ENCODE results near the gene CDA.
"Not testable (repeated sequence)": the region's sequence is repeated elsewhere in the genome, so short reads cannot be mapped to it uniquely, and the experiment has no call there.

Gene CDA

DNA sequence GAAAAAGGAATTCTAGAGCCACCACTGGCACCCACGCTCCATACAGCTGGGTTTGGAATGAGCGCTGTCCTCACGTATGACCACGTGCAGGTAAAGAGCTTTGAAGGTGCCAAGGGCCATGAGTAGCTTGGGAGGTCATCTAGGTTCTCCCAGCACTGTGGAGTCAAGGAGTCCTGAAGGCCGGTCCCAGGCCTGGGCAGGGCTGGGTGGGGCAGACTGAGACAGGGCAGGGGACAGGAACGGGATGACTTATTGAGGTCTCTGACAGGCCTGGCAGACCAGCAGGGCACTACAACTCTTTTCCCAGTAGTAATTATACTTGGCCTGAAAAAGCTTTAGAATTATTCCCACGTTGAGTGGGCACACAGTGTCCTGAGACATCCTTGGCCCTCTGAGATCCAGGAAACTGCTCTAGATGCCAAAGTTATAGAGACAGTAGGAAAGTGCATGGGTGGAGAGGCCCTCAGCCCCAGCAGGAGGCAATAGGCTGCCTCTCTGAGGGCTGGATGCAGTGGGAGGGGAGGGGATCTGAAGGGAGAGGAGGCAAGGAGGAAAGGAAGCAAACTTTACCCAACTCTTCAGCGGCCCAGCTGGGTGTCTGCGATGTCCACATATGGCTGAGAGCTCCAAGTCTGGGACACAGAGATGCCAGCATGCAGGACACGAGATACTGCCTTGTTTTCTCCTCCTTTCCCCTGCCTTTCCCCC lies 1.8 kb upstream of the CDA start:
- DNase-seq (ENCODE audit: low spot score): no peak

DNA sequence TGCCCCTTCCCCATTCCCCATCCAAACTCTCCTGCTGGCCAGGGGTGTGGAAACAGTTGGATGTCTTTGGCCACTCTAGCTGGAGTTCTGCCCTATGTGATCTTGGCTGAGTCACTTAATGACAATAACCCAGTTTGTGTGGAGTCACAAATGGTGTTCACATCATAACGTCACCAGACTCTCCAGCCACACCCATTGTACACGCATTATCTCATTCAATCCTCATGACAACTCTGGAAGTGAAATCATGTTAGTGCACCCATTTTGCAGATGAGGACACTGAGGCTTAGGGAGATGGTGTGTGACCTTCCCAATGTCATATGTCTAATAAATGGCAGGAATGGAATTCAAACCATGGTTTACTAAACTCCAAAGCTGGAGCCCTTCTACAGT lies 1.2 kb upstream of the CDA start:
- DNase-seq (ENCODE audit: low spot score): no peak

DNA sequence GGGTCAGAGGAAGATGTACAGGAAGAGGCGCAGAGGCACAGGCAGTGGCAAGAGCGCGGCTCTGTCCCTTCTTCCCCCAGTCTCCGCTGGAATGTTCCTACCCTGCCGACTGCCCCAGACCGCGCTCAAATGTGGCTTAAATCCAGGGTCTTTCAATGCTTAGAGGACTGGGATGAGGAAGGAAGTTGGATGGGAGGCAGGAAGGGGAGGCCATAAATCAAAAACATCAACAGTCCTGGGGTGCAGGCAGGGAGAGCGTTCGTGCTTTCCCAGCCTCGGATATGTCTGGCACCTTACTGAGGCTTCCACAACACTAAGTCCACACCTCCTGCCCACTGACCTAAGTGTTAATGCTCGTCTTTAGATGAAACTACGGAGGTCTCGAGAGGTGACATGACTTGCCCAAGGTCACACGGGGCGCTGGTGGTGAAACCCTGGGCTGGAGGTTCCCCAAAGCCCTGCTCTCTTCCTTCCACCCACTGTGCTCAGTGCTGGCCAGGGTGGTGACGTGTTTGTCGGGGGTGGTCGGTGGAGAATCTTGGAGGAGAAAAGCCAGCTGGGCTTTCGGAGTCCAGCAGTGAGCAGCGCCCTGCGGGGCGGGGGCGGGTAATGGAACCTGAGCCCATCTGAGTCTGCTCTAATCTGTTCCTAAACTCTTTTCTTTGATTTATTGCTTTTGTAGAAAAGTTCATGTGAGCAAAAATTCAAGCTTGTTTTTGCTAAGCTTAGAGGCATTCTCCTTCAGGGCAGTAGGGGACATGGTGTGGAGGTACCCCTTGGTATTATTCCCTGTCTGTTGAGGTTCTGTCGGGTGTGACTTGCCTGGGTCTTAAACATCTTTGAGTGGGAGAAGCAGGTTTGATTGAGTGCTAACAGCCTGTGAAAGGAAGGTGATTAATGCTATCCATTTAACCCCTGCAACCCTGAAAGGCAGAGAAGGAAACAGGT lies 708 bp downstream of the CDA start:
- DNase-seq (ENCODE audit: low spot score): no peak

DNA sequence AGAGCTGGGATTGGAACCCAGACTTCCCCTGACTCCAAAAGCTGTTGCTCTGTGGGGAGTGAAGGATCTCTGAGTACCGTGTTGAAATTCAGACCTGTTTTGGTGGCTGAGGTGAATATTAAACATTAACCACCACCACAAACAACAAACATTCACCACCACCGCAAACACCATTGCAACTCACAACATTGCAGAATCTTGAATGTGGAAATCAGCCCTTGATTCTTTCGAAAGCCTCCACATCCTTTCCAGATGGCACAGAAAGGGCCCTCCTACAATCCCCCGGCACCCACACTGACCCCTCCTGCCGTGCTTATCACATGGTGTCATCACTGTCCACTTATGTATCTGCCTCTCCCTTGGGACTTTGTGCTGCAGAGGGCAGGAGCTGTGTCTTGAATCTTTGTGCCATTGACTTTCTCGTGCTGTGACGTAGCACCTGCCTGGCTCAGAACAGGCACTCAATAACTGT lies 1.4 kb downstream of the CDA start:
- DNase-seq (ENCODE audit: low spot score): peak; percentile 41

DNA sequence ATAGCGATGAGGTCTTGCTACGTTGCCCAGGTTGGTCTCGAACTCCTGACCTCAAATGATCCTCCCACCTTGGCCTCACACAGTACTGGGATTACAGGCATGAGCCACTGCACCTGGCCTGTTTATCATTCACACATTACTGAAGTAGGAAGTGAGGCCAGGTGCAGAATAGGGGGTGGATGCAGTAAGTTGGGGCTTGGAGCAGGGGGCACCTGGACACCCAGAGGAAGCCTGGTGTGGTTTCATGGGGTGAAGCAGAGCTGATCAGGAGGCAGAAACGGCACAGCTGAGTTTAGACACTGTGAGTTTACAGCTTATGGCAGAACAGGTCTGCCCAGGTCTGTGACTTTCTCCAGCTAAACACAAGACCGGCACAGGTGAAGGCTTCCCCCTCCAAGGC lies 4.9 kb downstream of the CDA start:
- no peak for DNase-seq (ENCODE audit: low spot score)

DNA sequence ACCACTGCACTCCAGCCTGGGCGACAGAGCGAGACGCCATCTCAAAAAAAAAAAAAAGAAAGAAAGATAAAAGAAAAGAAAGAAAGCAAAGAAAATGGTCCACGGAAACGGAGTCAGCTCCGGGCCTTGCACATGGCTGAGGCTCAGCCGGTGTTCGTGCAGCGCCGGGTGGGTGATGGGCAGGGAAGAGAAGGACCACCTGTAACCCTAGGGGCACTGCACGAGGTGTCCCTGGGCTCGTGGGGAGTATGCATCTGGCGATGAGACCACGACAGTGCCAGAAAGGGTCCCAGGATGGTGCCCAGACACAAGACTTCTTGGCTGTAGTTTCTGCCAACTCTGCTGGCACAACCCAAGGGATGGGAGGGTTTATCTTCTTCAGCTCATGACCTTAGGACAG lies 5.8 kb downstream of the CDA start:
- no peak for DNase-seq (ENCODE audit: low spot score)

DNA sequence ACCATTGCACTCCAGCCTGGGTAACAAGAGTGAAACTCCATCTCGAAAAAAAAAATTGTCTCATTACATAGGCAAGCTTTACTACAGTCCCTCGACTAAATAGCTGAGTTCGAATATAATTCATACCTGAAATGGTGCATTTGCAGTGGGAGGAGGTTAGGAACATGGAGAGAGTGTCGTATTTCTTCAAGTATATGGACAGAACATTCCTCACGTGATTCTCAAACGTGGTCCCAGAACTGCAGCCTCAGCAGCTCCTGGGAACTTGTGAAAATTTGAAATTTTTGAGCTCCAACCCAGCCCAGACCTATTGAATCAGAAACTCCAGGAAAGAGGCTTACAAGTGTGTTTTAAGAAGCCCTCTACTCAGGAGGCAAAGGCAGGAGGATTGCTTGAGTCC lies 7.2 kb downstream of the CDA start:
- no peak for DNase-seq (ENCODE audit: low spot score)

DNA sequence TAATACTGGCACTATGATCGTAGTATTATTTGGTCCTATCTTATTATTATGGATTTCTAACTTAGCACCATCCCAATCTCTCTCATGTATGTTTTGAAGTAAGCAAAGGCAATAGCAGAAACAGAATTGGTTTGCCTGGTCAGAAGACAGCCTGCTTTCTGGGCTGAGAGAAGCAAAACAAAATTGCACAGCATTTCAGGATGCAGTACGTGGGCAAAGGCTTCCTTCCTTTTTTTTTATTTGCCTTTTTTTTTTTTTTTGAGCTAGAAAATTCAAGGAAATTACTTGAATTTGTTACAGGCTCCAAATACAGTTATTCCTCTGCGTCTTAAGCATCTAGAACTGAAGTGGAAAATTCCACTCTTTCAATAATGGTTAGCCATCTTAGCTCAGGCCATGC lies 8.8 kb downstream of the CDA start:
- DNase-seq (ENCODE audit: low spot score): no peak

DNA sequence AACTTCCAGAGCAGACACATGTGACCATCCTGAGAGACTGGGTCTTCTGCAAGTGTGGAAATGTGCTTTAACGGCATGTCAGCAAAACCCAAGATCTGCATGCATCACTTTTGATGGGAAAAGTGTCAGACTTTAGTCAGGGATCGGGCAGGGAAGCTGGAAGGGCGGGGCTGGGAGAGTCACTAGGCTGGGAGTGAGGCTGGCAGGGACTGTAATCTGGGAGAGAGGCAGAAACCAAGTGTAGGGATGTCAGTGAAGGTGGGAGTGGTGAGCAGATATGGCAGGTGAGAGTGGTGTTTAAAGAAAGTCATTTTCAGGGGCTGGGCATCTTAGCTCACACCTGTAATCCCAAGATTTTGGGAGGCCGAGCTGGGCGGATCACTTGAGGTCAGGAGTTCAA lies 11.3 kb downstream of the CDA start:
- no peak for DNase-seq (ENCODE audit: low spot score)

DNA sequence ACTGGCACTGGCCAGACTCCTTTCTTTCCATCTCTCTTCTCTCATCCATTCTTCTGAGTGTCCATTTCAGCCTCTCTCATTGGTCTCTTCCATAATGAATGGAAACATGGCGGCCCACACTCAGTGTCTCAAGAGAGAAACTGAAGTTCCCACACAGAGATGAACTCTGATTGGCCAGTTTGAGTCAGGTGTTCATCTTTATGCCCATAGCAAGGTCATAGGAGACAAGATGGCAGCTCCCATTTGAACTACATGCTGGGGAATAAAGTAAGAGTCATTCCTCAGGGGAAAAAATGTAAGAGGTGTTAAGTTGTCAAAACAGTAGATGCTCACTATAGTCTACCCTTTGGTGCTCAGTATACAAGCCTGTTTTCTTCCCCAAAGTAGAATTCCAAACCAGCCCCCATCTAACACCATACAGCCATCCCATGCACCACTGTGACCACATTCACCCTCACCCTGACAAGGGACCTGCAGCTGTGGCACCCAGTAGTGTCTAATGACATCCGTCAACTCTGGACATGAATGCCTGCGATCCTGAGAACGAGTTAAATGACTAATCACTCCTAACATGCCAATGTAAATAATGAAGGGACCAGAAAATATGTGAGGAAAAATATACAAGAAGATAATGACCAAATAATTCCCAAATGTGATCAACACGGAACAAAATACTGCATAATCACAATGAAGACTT lies 12.4 kb downstream of the CDA start:
- no peak for DNase-seq (ENCODE audit: low spot score)

DNA sequence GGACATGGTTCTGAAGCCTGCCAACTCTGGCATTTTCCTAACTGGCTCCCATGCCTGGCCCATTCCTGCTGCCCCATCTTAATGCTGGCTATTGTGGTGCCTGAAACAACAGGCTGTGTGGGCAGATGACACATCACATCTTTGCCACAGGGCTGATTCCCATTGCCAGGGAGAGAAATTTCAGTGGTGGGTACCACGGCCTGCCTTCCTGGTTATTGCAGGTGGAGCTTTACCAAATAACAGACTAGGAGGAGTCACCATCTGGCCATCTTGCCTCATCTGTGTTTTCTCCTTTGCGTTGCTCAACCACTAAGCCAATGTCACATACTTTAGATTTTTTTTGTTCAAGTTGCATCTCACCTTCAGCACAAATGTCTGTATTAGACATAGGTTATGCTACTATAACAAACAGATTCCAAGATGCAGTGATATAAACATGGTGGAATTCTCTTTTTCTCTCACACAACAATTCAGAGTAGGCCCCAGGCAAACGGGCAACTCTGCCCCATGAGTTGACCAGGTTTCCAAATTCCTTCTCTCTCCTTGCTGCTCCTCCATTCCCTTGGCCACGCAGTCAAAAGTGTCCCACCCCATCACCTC lies 14.1 kb downstream of the CDA start:
- DNase-seq (ENCODE audit: low spot score): no peak

DNA sequence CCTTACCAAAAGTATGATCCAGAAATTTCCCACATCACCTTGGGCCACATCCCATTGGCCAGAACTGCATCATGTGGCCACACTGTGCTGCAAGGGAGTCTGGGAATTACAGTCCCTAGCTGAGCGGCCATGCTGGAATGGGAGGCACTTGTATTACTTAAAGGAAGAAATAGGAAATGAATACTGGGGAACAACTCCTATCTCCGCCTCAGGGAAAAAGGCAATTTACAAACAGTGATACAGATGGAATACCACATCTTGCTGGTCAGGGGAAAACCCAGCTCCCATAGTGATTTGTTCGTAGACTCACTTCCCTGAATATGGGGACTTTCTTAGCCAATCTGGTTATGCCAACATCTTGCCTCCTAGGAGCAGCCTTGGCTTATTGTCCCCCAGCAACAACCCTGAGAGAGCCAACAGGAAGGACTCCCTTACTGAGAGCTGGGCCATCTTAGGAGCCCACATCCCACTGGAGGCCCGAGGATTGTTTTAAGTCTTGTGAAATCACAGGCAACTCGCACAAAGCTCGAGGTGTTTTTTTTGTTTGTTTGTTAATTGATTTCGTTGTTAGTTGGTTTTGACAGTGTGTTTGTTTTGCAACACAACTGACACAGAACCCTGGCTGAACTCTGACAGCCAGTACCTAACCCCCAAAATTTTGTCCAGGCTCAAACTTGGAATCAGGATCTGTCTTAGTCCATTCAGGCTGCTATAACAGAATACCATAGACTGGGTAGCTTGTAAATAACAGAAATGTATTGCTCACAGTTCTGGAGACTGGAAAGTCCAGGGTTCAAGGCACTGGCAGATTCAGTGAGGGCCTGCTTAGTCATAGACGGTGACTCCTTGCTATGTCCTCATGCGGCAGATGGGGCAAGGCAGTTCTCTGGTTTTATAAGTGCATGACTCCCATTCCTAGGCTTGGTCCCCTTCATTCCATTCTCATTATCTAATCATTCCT lies 14.9 kb downstream of the CDA start:
- no peak for DNase-seq (ENCODE audit: low spot score)

DNA sequence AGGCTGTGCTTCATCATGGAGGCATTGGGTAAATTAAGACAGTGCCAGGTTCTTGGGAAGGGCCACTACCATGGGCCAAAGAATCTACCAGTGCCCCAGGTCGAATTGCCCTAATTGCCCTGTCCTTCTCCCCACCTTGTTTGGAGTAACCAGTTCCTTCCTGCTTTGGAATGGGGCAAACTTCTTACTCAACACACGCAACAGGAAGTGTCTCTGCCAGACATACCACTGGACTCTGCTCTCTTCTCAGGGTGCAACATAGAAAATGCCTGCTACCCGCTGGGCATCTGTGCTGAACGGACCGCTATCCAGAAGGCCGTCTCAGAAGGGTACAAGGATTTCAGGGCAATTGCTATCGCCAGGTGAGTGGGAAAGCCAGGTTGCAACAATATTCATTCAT lies 15.8 kb downstream of the CDA start:
- DNase-seq (ENCODE audit: low spot score): no peak

DNA sequence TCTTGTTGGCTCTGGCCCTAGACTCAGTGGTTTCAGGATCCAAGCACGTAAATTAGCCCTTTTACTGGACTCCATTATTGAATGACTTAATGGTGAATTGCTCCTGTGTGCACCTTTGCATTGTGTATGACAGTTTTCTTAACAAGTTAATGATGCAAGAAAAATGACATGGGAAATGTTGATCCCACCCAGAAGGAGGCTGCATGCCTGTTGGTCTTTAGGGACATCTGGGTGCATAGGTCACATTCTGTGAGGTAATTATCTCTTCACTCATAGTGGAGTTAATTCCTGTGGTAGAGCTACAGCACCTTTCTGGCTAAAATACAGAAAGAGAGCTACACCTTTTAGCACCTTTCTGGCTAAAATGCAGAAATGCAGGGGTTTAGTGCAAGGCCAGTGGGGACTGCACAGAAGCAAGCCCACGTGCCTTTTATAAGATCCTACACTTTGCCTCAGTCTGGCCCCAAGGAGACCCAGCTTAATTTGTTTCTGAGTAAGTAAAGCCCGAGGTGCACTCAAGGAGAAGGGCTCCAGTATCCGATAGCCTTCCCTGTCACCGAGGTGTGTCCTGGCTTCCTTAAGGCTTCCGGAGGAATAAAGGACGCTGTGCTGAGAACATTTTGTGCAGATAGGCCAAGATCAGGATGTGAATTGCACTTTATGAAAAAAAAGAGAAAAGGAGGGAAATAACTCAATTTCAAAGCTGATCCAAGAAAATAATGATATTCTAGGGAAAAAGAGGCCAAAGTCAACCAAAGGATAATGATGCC lies 18.1 kb downstream of the CDA start:
- DNase-seq (ENCODE audit: low spot score): not testable (repeated sequence)

DNA sequence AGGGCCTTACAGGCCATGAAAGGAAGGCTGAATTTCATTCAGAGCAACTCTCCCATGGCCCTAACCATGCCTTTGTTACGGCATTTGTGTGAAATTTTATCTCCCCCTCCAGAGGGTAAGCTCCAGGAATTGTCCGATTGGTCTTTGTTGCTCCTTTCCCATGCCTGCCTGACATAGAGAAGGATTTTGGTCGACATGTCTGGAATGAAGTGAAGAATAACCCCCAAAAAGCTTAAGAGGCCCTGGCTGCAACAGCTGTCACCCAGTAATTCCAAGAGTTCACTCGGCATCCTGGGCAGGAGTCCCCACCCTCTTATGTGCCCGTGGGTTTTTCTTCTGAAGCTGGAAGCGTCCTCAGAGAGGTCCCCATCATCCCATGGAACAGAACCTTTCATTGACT lies 20.6 kb downstream of the CDA start:
- no peak for DNase-seq (ENCODE audit: low spot score)

DNA sequence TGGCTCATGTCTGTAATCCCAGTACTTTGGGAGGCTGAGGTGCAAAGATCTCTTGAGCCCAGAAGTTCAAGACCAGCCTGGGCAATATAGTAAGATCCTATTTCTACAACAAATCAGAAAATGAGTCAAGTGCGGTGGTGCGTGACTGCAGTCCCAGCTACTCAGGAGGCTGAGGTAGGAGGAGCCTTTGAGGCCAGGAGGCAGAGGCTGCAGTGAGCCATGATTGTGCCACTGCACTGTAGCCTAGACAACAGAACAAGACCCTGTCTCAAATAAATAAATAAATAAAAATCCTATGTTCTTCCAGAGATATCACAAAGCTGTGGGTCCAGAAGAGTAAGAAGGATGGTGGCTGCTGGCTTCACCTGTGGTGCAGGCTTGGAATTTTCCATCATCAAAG lies 22.1 kb downstream of the CDA start:
- DNase-seq (ENCODE audit: low spot score): no peak

DNA sequence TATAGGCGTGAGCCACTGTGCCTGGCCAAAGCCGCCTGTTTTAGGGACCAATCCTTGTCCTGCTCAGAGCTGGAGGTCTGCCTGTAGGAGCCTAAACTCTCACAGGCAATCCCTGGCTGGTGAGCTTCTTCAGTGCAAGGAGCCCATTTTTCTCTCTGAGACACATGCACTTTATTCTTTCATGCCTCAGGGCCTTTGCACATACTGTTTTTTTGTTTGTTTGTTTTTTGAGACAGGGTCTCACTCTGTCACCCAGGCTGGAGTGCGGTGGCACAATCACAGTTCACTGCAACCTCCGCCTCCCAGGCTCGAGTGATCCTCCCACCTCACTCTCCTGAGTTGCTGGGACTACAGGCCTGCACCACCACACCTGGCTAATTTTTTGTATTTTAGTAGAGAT lies 22.8 kb downstream of the CDA start:
- DNase-seq (ENCODE audit: low spot score): no peak

DNA sequence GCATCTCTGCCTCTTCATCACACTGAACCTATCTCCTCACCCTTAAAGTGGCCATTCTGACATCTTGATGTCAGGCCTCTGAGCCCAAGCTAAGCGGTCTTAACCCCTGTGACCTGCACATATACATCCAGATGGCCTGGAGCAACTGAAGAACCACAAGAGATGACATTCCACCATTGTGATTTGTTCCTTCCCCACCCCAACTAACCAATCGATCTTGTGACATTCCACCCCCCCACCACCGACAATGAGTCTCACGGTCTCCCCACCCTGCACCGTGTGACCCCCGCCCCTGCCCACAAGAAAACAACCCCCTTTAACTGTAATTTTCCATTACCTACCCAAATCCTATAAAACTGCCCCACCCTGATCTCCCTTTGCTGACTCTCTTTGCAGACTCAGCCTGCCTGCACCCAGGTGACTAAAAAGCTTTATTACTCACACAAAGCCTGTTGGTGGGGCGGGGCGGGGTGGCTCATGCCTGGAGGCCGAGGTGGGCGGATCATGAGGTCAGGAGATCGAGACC lies 23.4 kb downstream of the CDA start:
- no peak for DNase-seq (ENCODE audit: low spot score)

DNA sequence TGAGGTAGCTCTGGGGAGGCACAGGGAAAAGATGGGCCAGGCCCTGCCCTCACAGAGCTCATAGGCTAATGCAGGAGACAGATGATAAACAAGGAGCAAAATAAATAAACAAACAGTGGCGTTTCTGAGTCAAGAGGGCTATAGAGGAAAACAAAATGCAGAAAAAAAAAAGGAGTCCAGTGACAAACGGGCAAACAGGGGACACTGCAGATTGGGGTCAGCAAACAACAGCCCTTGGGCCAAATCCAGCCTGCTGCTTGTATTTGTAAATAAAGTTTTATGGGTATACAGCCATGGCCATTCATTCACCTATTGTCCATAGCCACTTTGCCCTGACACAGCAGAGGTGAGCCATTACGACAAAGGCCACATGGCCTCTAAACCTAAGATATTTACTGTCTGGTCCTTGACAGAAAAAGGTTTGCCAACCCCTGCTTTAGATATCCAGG lies 25.3 kb downstream of the CDA start:
- no peak for DNase-seq (ENCODE audit: low spot score)
